Prostate gland (tissue), 2 donors: ENCODE measurements around the gene KRABD2.

Experiments used
- CTCF ChIP-seq, 4 experiments: fragments of 200-600 bp in 2 of 4; fragments of 450-650 bp in 2 of 4; sonication (generic) in 2 of 4; IDR thresholded peaks; 1 replicate in 3 of 4; 2 replicates in 1 of 4; pipeline ENCODE4 v1.5.1; 2016 to 2019; ENCODE audit warnings: antibody characterized with exemption in 4 of 4, mild to moderate bottlenecking in 2 of 4, moderate library complexity in 2 of 4
- POLR2A ChIP-seq: fragments of 450-650 bp; IDR thresholded peaks from one replicate; pipeline ENCODE4 v1.6.1; 2016; ENCODE audit warnings: antibody characterized with exemption, mild to moderate bottlenecking
- POLR2AphosphoS5 ChIP-seq: sonication (generic); formaldehyde crosslinking; IDR thresholded peaks from one replicate; pipeline ENCODE4 v1.6.1; 2017; ENCODE audit warnings: antibody characterized with exemption

DNA sequence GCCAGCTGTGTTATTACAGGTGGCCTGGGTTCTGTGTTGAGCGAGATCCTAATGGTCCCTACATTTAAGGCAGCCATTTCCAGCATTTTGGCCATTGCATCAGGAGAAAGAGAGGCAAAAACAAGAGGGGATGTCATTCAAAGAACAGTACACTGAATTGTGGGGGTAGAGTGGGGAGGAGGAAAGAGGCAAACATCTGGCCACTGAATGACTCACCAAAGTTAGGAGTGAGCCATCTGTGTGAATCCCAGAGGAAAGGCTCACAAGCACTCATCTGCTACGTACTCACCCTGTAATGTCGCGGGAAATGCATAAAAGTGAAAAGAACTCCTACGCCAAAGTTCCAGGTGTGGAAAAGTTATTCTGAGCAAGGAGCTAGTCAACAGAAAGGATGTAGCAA is 16.7 kb downstream of the KRABD2 start:
- TF ChIP-seq CTCF (IDR thresholded peaks at IDR 0.05) (no peak), POLR2A (no peak), POLR2AphosphoS5 (no peak)
